ENCODE results near the gene TNNI2. TPM values are rescaled to one million over a fixed set of nuclear protein-coding genes. Genes with fewer than 3 reads are reported as not detected.

The TNNI2 gene
- total and polyA plus RNA-seq, 10 of the 15 experiments (the other 5 are each of a cell fraction or from before 2014, with no cell fraction given), result 0.14 to 0.79 (median 0.37) TPM; not detected in 4

- ATAC-seq (peak; percentile 3; the same call in 2 of the 3 replicates), DNase-seq (ENCODE audit: low read depth, low spot score) (no peak), FAIRE-seq (no peak)
- no peaks in the 10 kb centered on the region for H3K4me1 ChIP-seq (ENCODE audit: control insufficient read depth, insufficient read depth, low read length)
- H4K20me1 ChIP-seq (ENCODE audit: control insufficient read depth, insufficient read depth), result no peaks in the 10 kb centered on the region; the same call in 1 of the 2 replicates
- no peaks in the 10 kb centered on the region for H3K27me3 ChIP-seq (replicated peaks in 1 of 2; ENCODE audit: control insufficient read depth in 2 of 2, insufficient read depth in 2 of 2, low read length in 1 of 2)
- no peak overlapping the region for H3K4me2 ChIP-seq (ENCODE audit: control insufficient read depth, insufficient read depth)
- RAD21 ChIA-PET (ENCODE audit: unreplicated experiment), result no interaction called here
- in situ Hi-C loops (cut with MboI), result no loop called here
- TF ChIP-seq POLR2AphosphoS2 (IDR thresholded peaks at IDR 0.05; ENCODE audit: low read depth, low read length) (no peak), FOXM1 (IDR thresholded peaks at IDR 0.05; ENCODE audit: low read depth, low read length) (no peak), KAT2A (conservative IDR thresholded peaks at IDR 0.05; ENCODE audit: control insufficient read depth, low read depth, low read length) (no peak), ATF2 (IDR thresholded peaks at IDR 0.05; ENCODE audit: low read length) (no peak), ZBED1 (IDR thresholded peaks at IDR 0.05; ENCODE audit: borderline replicate concordance) (no peak), SIN3A (IDR thresholded peaks at IDR 0.05; ENCODE audit: low read depth, low read length) (no peak)
- WGBS (ENCODE audit: insufficient coverage, insufficient replicate concordance, low lambda C conversion rate, missing lambda C conversion rate), result 78% methylated on average over 13 of the region's 14 CpGs
- POLR2A ChIA-PET, result no interaction called here
- peaks cover 9% of the 10 kb centered on the region for H3K79me2 ChIP-seq (ENCODE audit: control insufficient read depth, insufficient read depth, low read length)
- no TSS peak for BruUV-seq (replicated peaks)
- no peak overlapping the region for H3K27ac ChIP-seq (ENCODE audit: control insufficient read depth, insufficient read depth)
- peaks cover under 1 to 7% of the 10 kb centered on the region in 2 experiments; a peak in 3 of 4 replicates for H3K36me3 ChIP-seq (ENCODE audit: control insufficient read depth in 2 of 2, insufficient read depth in 2 of 2, low read length in 1 of 2)
- intact Hi-C loops (cut with micrococcal nuclease; ENCODE audit: unreplicated experiment), result no loop called here
- no peaks in the 10 kb centered on the region for H3K9me3 ChIP-seq (replicated peaks; ENCODE audit: control insufficient read depth, insufficient read depth, low read length)
- no peak overlapping the region for H3K9ac ChIP-seq (ENCODE audit: control insufficient read depth, insufficient read depth, low read length)
- CTCF ChIA-PET, result no interaction called here
- H2AFZ ChIP-seq (ENCODE audit: control insufficient read depth, low read depth, low read length), result no peak overlapping the region
- SMC1A ChIA-PET (ENCODE audit: uncharacterized antibody, unreplicated experiment), result no interaction called here
- no peak overlapping the region for H3K4me3 ChIP-seq
Measured at GRCh38 chr11:1868056-1868635, 29.4 kb downstream of the TNNI2 start.
